HG03108 (cell line): ENCODE results near the gene LMF1.
"Not testable (repeated sequence)": the region's sequence is repeated elsewhere in the genome, so short reads cannot be mapped to it uniquely, and the experiment has no call there.

Source experiments
- ATAC-seq: cut with Tn5 transposase; IDR thresholded peaks from one replicate; pipeline ENCODE4 v1.9.1; 2021; ENCODE audit warnings: moderate library complexity; ENCODE audit not compliant: unreplicated experiment

Gene LMF1

DNA sequence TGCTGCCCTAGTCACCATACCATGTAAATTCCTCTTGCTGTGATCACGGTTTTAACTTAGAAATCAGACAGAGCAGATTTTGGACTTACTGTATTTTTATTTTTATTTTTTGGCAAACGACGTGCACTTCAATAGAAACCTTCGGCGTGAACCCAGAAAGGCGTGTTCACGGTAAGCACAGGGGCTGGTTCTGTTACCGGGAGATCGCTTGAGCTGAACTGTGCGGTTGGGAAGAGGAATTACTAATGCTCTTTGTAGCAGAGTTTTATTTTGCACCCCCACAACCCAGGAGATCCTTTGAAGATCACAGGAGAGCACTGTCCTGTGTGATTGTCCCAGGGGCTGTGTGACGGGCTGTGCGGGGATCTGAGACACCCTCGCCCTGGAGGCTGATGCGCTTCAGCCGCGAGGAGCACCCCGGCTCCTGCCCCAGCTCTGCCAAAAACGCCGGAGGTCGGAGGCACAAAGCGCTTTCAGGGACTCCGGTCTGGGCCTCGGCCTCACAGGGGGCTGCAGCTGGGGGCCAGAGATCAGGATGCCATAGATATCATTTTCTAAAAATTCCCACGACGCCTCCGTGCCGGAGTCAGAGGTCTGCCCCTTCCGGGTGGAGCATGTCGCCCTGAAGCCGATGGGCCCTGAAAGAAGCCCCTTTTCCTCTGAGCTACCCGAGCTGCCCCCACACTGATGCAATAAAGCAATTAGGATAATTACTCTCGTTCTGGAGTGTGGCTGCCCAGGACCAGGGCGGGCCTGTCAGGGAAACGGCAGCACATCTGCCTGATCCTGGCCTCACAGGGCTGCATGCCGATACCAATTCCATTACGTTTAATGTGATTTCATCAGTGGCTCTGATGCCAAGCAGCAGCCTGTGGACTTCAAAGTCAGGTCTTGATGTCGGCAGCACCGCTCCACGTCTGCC lies 71.8 kb downstream of the LMF1 start:
- no peak for ATAC-seq

DNA sequence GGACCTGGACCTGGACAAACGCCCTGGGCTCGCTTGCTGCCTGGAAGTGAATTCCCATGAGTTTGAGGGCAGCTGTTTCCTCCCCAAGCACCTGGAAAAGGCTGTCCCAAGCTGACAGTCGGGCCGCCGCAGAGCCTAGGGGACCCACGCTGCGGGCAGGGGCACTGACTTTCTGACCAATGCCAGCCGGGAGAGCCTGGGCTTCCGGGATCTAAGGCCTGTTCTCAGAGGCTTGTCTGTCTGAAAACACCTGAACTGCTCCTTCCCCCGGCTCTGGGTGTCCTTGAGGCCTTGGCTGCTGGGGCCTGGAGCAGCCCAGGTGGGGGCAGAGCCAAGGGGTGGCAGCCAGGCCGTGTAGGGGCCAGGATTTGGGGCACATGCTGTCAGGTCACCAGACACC lies 72.6 kb downstream of the LMF1 start:
- no peak for ATAC-seq

DNA sequence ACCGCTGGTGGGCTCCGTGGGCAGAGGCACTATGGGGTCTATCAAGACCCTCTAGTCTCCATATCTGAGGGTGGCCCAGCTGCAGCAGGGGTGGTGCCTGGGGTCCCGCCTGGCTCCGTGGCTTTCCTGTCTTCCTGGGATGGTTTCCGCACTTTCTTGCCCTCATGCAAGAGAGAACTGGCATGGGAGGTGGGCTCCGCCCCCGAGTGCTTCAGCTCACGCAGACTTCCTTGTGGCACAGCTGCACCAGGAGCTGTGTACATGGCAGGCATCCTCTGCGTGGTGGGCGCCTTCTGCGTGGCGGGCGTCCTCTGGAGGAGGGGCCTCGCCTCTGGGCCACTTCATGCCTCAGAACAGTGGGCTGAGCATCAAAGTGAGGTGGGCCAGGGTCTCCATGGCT lies 73.1 kb downstream of the LMF1 start:
- no peak for ATAC-seq

DNA sequence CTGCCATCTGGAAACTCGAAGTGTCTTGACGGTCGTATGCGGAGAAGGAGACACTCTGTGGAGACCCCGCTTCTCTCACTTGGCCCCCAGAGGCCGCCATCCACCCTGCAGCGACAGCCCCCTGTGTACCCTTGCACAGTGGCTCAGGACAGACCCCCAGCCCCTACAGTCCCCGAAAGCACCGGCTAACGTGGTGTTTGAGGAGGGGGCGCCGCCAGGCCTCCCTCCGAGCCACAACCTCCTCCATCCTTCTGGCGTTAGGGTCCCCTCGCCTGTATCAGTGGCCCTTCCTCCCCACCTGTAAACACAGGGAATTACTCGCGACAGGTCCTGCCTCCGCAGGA lies 73.6 kb downstream of the LMF1 start:
- no peak for ATAC-seq

DNA sequence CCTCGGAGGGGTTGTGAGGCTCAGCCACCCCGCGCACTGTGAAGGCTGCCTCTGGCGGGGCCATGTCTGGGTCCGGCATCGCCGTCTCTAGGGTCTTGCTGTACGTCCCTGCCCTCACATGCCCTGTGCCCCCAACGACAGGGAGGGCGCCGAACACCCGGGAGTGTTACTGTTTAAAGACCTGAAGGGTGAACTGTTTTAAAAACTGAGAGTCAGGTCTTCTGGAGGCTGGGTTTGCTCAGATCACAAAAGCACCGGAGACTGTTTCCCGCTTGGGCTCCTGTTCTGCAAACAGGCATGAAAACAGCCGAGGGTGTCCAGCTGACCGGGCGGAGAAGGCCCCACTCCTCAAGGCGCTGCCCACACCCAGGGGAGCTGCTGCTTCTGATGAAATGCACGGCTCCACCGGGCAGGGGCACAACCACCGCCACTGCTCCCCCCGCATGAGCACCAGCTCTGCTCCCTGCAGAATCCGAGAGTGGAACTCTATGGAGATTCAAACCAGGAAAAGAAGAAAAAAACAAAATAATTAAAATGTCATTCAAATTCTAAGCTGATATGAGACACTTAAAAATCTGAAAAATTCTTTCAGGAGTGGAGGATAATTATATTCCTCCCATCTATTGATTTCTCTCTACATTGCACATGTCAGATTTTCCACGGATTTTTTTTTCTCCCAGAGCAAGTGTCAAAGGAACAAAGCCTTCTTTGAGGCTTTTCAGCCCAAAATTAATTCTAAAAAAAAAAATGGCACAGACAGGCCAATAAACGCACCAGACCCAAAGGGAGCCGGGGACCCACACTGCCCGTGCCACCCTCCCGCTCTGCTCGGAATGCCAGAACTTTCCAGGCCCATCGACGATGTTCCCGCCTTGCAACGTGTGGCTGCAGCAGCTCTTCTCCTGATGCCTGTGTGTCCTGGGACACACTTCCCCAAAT lies 74.3 kb downstream of the LMF1 start:
- ATAC-seq, result no peak

DNA sequence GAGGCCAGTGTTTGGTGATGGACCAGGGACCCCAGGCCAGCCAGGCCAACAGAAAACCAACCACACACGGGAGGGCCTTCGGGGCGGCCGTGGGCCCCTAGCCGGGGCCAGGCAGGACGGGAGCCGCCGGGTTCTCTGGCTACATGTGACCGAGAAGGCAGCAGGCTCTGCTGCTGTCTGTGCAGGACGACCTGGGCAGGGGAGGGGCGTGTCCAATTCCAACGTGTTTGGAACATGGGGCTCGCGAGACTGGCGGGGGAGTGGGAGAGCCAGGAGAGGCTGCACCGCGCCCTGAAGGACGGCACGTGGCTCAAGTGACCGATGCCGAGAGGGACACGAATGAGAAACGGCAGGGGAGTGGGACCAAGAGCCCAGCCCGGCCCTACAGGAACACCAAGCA lies 75.4 kb downstream of the LMF1 start:
- no peak for ATAC-seq

DNA sequence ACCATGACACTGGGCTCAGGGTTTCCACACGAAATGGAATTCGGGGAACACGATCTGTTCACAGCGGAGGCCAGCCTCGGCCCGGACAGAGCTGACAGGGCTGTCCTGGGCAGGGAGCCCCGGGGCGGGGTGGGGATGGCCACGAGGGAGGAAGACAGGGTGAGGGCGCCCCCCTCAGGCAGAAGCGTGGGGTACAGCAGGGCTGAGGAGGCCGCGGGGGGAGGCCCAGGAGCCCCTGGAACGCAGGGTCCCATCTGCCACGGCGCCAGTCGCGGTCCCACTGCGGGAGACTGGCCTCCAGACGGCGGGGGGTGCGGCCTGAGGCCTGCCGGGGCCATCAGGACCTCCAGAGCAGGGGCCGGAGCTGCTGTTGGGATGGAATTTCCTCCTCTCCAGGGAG lies 75.9 kb downstream of the LMF1 start:
- no peak for ATAC-seq

DNA sequence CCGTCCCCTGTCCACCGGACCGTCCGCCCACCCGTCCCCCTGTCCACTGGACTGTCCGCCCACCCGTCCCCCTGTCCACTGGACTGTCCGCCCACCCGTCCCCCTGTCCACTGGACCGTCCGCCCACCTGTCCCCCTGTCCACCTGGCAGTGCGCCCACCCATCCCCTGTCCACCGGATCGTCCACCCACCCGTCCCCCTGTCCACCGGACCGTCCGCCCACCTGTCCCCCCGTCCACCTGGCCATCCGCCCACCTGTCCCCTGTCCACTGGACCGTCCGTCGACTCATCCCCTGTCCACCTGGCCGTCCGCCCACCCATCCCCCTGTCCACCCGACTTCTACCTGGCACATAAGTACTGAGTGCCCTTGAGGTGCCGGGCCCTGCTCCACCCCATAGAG lies 76.6 kb downstream of the LMF1 start:
- ATAC-seq, result no peak

DNA sequence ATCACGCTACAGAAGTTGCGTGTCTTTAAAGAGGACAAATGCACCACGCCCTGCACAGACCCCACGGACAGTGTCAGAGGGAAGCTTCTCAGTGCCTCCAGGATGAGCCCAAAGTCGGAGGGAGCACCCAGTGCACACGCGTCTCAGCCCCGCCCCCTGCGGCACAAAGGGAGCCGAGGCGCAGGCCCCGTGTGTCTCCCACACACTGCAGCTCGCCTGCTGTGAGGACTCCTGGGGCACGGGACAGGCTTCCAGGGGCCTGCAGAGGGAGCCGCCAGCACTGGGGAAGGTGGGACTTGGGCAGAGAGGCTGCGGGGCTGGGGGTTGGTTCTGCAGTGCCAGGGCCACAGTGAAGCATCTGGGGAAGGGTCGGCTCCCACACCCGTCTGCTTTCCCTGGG lies 77.4 kb downstream of the LMF1 start:
- ATAC-seq, result no peak

DNA sequence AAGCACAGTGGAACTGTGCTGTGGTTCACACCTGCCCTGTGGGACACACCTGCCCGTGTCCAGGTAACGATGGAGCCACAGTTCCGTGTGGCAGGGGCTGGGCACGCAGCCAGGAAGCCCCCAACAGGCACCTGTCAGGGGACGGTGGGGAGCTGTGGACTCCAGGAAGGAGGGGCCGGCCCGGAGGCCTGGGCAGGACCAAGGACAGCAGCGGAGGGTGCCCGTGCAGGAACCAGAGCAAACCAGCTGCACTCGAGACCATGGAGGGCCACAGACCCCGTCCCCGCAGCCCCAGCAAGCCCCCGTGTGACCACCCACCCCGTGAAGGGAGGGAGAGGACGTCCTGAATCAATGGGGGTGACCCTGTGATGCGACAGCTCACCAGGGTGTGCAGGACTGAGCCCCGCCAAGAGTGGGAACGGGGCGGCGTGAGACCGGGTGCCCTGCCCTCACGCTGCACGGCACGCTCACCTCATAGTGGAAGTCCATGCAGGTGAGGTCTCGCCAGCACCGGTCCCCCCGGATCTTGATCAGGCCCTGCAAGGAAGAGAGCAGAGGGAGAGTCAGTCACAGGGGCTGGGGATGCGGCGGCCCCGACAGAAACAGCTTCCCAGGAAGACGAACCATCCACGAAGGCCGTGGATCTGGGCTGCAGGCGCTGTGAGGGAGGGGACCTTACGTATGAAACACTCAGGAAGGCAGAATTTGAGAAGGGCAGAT lies 78.1 kb downstream of the LMF1 start:
- no peak for ATAC-seq

DNA sequence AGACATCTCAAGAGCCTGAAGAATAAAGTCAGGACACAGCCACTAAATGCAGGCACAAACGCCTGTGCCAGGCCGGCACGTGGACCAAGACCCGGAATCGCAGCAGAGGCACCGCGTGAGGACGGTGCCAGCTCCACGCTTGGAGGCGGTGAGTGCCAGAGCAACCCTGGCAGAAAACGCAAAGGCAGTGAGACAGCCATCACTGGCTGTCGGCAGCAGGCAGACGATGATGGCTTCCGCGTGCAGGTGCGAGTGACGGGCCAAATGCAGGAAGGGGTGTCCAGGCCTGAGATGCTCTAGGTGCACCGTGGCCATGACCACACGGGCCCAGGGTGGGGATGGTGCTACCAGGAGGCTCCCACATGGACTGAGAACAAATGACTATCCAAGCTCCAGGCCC lies 78.8 kb downstream of the LMF1 start:
- ATAC-seq, result no peak

DNA sequence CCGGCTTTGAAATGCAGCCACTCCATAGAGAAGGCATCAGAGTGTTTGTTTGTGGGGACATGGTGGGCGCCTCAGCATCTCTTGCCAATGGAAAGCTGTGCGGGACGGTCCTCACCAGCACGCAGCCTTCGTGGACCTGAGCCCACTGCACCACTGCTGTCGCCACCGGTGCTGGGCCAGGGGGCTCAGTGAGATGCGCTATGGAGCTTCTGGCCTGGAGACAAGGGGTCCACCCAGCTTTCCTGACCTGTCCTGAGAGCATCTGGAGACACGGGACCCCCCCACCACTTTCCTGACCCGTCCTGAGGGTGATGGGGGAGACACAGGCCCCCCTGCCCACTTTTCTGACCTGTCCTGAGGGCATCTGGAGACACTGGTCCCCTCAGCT lies 79.4 kb downstream of the LMF1 start:
- ATAC-seq, result no peak

DNA sequence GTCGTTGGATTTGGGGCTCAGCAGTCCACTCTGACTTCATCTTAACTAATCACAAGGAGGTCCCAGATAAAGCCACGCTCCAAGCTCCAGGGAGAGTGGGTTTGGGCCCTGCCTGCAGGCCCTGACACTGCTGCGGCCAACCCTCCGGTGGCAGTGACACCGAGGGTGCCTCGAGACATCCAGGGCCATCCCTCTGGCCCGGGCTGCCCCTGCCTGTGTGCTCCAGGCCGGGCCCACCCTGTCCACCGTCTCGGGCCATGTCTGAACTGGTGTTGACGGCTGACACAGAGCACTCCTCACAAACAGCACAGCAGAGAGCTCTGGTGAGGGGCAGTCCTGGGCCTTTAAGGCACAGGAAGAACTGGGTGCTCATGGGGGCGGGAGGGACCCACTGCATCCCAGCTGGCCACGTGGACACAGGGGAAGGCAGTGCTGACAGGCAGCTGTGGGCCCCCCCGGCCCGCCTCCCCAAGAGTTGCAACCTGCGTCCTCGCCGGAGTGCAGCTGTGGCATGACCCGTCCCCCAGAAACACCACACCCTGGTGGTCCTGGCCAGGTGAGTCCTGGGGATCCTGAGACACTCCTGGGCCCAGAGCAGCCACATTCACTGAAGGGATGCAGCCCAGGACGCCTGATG lies 80.0 kb downstream of the LMF1 start:
- no peak for ATAC-seq

DNA sequence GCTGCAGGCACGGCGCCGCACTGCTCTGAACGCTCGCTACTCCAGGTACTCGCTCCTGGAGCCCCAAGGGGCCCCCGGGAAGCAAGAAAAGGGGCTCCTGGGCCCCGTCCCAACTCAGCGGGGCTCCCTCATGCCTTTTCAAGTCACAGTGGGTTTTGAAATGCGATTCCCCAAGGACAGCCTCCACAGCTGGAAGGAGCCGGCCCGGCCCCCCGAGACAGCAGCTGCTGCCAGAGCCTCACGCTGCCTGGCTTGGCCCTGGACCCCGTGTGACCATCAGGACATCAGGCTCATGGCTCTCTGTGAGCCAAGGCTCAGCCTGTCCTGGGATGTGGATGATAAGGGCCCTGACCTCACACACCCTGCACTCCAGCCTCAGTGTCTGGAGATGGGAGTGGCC lies 80.6 kb downstream of the LMF1 start:
- ATAC-seq, result no peak

DNA sequence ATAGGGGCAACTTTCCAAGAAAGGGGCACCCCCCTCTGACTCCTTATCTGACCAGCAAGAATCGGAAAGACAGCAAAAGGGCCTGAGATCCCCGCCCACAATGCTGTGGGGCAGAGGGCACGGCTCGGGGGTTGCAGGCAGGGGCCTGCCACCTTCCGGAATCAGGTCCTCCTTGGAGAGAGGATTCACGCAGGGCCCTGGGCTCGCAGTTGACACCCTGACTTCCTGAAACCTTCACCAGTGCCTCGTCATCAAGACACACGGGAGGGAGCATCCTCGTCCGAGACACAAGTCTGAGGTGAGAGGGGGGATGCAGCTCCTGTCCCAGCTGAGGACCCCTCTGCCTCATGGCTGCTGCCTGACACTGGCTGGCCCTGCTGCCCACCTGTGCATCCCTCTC lies 81.2 kb downstream of the LMF1 start:
- no peak for ATAC-seq

DNA sequence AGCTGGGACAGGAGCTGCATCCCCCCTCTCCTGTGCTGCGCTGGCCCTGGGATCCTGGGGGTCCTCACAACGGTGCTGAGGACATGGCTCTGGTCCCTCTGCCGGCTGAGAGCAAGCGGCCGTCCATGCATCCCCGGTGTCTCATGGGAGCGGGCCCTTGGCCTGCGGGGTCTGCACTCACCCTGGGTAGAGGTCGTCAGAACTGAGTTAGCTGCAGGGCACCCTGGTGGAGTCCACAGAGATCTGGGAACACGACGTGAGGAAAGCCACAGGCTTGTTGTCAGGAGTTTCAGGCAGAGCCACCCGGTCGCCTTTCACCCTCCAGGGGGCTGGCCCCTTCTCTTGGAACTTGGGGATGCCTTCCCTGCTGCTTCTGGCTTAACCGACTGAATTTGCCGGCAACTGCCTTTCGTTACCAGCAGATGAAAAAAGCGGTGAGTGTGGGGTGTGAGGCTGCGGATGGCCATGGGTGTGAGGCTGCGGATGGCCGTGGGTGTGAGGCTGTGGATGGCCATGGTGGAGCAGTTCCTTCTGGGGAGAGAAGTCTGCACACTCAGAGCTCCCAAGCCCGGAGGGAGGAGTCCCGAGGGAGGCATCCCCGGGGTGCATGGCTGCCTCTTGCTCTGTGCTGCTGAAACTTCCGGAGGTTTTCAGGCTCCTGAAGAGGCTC lies 81.7 kb downstream of the LMF1 start:
- no peak for ATAC-seq

DNA sequence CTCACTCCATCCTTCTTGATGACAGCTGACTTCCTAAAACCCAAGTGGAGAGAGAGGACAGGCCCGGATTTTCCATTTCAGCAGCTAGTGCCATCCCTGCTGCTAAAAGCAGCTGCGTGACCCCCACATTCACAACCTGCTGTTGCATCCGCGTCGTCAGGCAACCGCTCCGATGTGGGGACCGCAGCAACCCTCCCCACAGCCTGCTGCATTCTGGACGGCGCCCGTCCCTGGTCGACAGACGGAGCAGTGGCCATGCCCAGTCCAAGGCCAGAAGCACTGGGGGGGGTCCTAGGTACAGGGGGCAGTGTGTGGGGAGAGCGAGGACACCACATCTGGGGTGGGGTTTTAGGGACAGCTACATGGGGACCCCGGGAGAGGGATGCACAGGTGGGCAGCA lies 82.3 kb downstream of the LMF1 start:
- ATAC-seq, result not testable (repeated sequence)

DNA sequence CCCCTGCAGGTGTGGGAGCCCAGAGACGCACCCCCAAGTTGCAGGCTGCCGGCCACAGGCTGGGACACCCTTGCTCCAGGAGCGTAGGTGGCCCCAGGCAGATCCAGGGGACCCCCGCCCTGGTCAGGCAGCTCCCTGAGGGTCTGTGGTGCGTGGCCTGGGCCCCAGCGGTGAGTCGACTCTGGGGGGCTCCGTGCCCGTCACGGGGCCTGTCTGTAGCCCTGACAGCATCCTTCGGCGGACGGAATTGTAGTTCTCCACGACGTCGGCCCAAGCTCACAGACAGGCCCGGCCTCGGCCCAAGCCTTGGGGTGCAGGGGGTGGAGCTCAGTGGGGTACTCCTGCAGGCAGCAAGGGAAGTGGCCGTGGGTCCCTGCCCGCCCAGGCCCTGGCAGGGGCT lies 82.9 kb downstream of the LMF1 start:
- ATAC-seq, result no peak

DNA sequence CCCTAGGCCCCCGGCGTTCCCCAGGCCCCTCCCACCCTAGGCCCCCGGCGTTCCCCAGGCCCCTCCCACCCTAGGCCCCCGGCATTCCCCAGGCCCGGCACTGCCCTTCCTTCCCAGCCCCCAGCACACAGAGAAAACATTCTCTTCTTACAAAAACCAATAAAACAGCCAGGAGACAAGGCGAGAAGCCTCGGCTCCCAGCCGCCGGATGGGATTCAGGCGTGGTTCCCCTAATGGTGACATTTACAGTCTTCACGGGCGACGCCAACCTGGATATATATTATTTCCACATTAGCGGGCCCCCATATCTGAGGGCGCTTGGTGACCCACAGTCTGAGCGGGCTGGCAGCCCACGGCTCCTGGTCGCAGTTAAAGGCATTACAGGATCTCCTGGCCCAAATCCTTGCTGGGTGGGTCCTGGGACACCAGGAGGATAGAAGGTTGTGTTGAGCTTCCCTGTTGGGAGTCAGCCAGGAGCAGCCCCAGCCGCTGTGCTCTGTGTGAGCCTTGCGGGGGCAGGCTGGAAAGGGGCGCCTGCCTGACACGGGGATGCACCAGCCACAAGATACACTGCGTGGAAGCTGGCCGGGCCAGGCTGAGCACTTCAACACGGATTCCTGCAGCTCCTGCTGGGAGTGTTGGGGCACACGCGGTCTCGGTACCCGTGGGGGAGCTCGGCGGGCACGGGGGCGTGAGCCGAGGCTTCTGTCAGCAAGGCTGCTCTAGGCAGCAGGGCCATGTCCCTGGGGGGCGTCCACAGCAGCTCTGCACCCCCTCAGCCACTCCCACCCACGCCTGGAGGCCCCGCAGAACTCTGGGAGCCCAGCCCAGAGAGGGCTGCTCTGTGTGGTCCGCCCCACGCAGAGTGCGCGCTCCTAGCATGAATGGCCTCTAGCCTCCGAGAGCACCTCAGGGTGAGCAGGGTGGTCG lies 83.7 kb downstream of the LMF1 start:
- no peak for ATAC-seq
